ENCODE results near the gene CUL2. TPM values are rescaled to one million over a fixed set of nuclear protein-coding genes. Genes with fewer than 3 reads are reported as not detected.

CUL2 gene
- polyA plus RNA-seq, 1 of the 3 experiments (the other 2 are of a cell fraction): 13.1 TPM

DNA sequence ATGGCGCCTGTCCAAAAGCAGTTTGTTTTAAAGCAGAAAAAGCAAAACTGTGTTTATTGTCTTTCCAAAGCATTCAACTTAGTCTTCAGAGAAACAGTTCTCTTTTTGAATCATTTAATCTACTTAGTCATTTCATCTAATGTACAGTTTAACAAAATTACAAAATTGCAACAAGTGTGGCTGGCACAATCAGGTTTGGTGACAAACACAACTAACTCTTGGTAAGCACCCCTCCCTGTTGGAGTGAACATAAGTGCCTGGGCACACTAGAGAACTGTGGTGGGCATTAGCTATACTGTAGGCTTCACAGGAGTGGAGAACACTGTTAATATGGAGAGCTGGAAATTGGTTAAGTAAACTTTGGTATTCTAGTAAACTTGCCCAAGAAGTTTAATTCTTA lies 43.4 kb upstream of the CUL2 start:
- POLR2A ChIA-PET: no interaction called here

DNA sequence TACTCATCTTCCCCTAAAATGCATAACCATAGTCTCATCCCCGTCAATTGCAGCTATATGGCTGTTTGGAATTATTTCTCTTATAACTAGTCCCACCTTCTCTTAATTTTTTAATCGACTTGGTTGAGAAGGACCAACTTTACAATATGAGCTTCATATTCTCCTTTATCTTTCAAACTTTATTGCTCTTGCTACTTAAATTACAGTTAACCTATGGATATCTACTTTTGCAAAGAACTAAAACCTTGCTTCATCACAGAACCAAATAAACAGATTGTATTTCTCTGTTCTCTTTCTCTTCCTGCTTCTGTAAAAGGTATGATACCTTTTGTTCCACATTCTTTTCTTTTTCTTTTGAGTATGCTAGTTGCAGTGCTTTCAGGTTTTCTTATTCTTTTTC lies 42.6 kb upstream of the CUL2 start:
- H3K79me2 ChIP-seq (ENCODE audit: insufficient read depth): peaks cover 54% of the 10 kb centered on the region
- ChIA-PET CTCF (interaction anchor here (0.9 to 1.9 kb wide), 3 partner anchors 12 to 85 kb away, joined by 3 to 7 read pairs (median 3); no protein-coding TSS in a partner anchor), POLR2A (no interaction called here)
- H3K9ac ChIP-seq: no peak overlapping the region
- H3K9me2 ChIP-seq: no peaks in the 10 kb centered on the region
- no peak overlapping the region for H3K27ac ChIP-seq (ENCODE audit: low read depth in 2 of 2, low read length in 1 of 2)
- TF ChIP-seq RCOR1 (IDR thresholded peaks at IDR 0.05; ENCODE audit: low read length): no peak
- TF ChIP-seq, protein P1, sequence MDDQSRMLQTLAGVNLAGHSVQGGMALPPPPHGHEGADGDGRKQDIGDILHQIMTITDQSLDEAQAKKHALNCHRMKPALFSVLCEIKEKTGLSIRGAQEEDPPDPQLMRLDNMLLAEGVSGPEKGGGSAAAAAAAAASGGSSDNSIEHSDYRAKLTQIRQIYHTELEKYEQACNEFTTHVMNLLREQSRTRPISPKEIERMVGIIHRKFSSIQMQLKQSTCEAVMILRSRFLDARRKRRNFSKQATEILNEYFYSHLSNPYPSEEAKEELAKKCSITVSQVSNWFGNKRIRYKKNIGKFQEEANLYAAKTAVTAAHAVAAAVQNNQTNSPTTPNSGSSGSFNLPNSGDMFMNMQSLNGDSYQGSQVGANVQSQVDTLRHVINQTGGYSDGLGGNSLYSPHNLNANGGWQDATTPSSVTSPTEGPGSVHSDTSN (IDR thresholded peaks at IDR 0.05): no peak
- TF ChIP-seq SMC3 (IDR thresholded peaks at IDR 0.05; ENCODE audit: low read depth, low read length): no peak
- no peak for TF ChIP-seq ELF1 (IDR thresholded peaks at IDR 0.05)
- no peak for TF ChIP-seq TCF12 (IDR thresholded peaks at IDR 0.05)
- TF ChIP-seq RFX5 (IDR thresholded peaks at IDR 0.05; ENCODE audit: low read length): no peak
- no peaks in the 10 kb centered on the region for H3K27me3 ChIP-seq (ENCODE audit: insufficient read depth)
- no peaks in the 10 kb centered on the region for H3K9me3 ChIP-seq
- H3K4me2 ChIP-seq: no peak overlapping the region
- 94% methylated on average over 2 of the region's 2 CpGs for WGBS (ENCODE audit: low lambda C conversion rate)
- H3F3A ChIP-seq (replicated peaks; ENCODE audit: insufficient read depth): peaks cover 12% of the 10 kb centered on the region
- H4K20me1 ChIP-seq (ENCODE audit: insufficient read depth): no peaks in the 10 kb centered on the region
- H2AFZ ChIP-seq (ENCODE audit: low read depth): no peak overlapping the region
- no peak for DNase-seq
- H3K4me1 ChIP-seq (ENCODE audit: control insufficient read depth in 1 of 2, insufficient read depth in 2 of 2, low read depth in 1 of 2, low read length in 1 of 2): peaks cover 0 to 18% of the 10 kb centered on the region in 2 experiments; a peak in 2 of 4 replicates
- H3K4me3 ChIP-seq (ENCODE audit: low read depth in 2 of 2, low read length in 1 of 2): no peak overlapping the region
- no peaks in the 10 kb centered on the region for H3K36me3 ChIP-seq (replicated peaks in 1 of 2; ENCODE audit: control insufficient read depth in 1 of 2, insufficient read depth in 2 of 2, low read length in 1 of 2)

More for the DNA sequence above, 43.4 kb upstream of the CUL2 start:
- Histone ChIP-seq H3K4me2 (no peak overlapping the region), H3K27me3 (ENCODE audit: insufficient read depth) (no peaks in the 10 kb centered on the region), H3K79me2 (ENCODE audit: insufficient read depth) (peaks cover 50% of the 10 kb centered on the region), H3K27ac (ENCODE audit: low read depth in 2 of 2, low read length in 1 of 2) (no peak overlapping the region), H4K20me1 (ENCODE audit: insufficient read depth) (no peaks in the 10 kb centered on the region), H3K9ac (no peak overlapping the region), H3K4me3 (ENCODE audit: low read depth in 2 of 2, low read length in 1 of 2) (no peak overlapping the region), H3K9me2 (0 out of 2 replicates have a peak, but pooled peaks cover 3% of the 10 kb centered on the region), H3K9me3 (no peaks in the 10 kb centered on the region), H2AFZ (ENCODE audit: low read depth) (no peak overlapping the region), H3K36me3 (replicated peaks in 1 of 2; ENCODE audit: control insufficient read depth in 1 of 2, insufficient read depth in 2 of 2, low read length in 1 of 2) (no peaks in the 10 kb centered on the region), H3K4me1 (ENCODE audit: control insufficient read depth in 1 of 2, insufficient read depth in 2 of 2, low read depth in 1 of 2, low read length in 1 of 2) (peaks cover 0 to 17% of the 10 kb centered on the region in 2 experiments; a peak in 2 of 4 replicates), H3F3A (replicated peaks; ENCODE audit: insufficient read depth) (peaks cover 10% of the 10 kb centered on the region)
- no peak for DNase-seq
- WGBS (ENCODE audit: low lambda C conversion rate): 95% methylated on average over 1 of the region's 1 CpG
- CTCF ChIA-PET: interaction anchor here (1.9 kb wide), 1 partner anchor 13 kb away, joined by 7 read pairs; no protein-coding TSS in a partner anchor
- TF ChIP-seq IRF3 (IDR thresholded peaks at IDR 0.05; ENCODE audit: low read depth, low read length) (no peak), CHD2 (IDR thresholded peaks at IDR 0.05; ENCODE audit: low read length, partially characterized antibody) (no peak), RCOR1 (IDR thresholded peaks at IDR 0.05; ENCODE audit: low read length) (no peak), EZH2phosphoT487 (IDR thresholded peaks at IDR 0.05; ENCODE audit: borderline replicate concordance, low read depth) (no peak), SMC3 (IDR thresholded peaks at IDR 0.05; ENCODE audit: low read depth, low read length) (no peak), YY1 (IDR thresholded peaks at IDR 0.05; ENCODE audit: low read depth) (no peak), TAF1 (IDR thresholded peaks at IDR 0.05; ENCODE audit: borderline replicate concordance, low read depth, low read length) (no peak)
- TF ChIP-seq, protein P2, sequence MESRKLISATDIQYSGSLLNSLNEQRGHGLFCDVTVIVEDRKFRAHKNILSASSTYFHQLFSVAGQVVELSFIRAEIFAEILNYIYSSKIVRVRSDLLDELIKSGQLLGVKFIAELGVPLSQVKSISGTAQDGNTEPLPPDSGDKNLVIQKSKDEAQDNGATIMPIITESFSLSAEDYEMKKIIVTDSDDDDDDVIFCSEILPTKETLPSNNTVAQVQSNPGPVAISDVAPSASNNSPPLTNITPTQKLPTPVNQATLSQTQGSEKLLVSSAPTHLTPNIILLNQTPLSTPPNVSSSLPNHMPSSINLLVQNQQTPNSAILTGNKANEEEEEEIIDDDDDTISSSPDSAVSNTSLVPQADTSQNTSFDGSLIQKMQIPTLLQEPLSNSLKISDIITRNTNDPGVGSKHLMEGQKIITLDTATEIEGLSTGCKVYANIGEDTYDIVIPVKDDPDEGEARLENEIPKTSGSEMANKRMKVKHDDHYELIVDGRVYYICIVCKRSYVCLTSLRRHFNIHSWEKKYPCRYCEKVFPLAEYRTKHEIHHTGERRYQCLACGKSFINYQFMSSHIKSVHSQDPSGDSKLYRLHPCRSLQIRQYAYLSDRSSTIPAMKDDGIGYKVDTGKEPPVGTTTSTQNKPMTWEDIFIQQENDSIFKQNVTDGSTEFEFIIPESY (IDR thresholded peaks at IDR 0.05; ENCODE audit: borderline replicate concordance, low read depth): no peak
- TF ChIP-seq, protein P1 (IDR thresholded peaks at IDR 0.05): no peak

All from SK-N-SH (cell line).